A549 treated with RU486 at 1 μM for 4 hours (cell line): ENCODE measurements around the gene AXIN1. TPM values are rescaled to one million over a fixed set of nuclear protein-coding genes. Genes with fewer than 3 reads are reported as not detected.

Source experiments
- total RNA-seq: library from RNA; stranded (reverse); fragments of 200-300 nt; extraction: Qiagen RNA extraction; gene quantifications from 5 replicates; pipeline ENCODE4 v1.2.3, GENCODE V29; 2022; ENCODE audit warnings: low read depth

The AXIN1 gene, protein sequence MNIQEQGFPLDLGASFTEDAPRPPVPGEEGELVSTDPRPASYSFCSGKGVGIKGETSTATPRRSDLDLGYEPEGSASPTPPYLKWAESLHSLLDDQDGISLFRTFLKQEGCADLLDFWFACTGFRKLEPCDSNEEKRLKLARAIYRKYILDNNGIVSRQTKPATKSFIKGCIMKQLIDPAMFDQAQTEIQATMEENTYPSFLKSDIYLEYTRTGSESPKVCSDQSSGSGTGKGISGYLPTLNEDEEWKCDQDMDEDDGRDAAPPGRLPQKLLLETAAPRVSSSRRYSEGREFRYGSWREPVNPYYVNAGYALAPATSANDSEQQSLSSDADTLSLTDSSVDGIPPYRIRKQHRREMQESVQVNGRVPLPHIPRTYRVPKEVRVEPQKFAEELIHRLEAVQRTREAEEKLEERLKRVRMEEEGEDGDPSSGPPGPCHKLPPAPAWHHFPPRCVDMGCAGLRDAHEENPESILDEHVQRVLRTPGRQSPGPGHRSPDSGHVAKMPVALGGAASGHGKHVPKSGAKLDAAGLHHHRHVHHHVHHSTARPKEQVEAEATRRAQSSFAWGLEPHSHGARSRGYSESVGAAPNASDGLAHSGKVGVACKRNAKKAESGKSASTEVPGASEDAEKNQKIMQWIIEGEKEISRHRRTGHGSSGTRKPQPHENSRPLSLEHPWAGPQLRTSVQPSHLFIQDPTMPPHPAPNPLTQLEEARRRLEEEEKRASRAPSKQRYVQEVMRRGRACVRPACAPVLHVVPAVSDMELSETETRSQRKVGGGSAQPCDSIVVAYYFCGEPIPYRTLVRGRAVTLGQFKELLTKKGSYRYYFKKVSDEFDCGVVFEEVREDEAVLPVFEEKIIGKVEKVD
- total RNA-seq: 30.0 to 37.7 TPM (median 35.5 TPM) in 5 replicates

DNA sequence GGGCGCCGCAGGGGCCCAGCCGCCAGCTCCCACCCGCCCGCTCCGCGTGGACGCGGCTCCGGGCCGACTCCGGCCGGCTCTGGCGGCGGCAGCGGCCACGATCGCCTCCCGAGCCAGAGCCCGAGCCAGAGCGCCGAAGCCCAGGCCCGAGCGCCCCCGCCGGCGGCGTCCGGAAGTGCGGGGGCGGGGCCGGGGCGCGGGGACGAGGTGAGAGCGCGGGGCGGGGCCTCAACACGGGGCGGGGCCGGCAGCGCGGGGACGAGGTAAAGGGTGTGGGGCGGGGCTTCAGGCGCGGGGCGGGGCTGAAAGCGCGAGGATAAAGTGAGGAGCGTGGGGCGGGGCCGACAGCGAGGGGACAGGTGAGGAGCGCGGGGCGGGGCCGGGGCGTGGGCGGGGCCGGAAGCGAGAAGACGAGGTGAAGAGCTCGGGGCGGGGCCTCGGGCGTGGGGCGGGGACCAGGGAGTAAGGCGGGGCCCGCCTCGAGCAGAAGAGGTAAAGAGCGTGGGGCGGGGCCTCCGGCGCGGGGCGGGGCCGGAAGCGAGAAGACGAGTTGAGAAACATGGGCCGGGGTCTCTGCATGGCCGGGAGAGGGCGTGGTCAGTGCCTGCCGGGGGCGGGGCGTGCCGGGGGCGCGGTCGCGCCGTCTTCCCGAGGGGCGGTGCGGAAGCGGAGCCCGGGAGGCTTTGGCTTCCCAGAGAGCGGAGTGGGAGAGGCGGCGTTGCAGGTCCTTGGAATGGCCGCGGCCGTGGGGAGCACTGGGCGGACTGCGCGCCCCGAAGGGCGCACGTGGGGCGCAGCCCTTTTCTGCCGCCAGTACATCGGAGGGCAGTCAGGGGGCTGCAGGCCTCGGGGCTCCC, at the start of gene AXIN1:
Gene AXIN1, minus strand, starts transcription at position 177 of the 857 bp plus-strand sequence. CDS start 5,698 bp downstream, outside the sequence.

DNA sequence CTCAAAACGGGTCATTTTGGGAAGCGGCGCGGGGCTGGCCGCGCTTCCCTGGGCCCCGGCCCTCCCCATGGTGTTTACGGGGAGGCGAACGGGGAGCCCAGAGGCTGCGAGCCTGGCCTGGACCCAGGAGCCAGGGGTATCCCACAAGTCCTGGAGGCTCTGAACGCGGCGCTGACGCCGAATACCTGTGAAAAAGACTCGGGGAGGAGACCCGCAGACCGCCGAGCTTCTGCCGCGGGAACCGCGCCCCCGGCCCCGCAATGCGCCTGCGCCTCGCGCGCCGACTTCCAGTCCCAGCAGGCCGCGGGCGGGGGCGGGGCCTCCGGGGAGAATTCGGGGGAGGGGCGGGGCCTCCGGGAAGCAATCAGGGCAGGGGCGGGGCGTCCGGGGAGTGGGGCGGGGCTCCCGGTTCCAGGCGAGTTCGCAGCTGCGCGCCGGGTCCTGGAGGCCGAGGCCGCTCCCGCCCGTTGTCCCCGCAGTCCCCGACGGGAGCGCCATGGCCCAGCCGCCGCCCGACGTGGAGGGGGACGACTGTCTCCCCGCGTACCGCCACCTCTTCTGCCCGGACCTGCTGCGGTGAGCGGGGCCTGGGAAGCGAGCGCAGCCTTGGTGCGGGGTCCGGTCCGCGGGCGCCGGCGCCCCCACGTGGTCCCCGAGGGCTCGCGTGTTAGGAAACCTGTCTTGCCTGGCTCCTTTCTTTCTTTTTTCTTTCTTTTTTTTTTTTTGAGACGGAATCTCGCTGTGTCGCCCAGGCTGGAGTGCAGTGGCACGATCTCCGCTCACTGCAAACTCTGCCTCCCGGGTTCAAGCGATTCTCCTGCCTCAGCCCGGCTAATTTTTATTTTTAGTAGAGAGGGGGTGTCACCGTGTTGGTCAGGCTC, 49.2 kb upstream of the AXIN1 start, which contains the start of gene DECR2:
Gene DECR2, plus strand, starts transcription at position 418 of the 881 bp plus-strand sequence. Its CDS starts 79 bp downstream, at position 497.

DNA sequence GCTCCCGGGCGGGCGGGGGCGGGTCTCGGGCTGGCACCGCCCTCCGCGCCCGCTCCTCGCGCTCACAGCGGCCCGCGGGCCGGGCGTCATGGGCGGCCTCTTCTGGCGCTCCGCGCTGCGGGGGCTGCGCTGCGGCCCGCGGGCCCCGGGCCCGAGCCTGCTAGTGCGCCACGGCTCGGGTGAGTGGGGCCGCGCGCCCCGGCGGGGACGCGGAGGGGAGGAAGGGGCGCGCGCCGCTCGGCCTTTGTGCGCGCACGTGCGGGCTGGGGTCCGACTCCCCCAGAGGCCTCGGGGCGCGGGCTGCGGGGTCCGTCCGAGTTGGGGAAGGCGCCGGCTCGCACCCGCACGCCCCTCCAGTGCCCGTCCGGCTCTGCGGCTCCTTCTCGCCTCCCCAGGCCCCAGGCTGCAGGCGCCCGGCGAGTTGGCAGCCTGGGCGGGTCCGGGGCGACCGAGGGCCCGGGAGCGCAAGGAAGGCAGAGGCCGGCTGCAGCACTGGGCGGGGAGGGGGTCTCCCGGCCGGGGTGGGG, 44.7 kb upstream of the AXIN1 start, which contains the start of gene NME4:
Gene NME4, plus strand, starts transcription at position 65 of the 527 bp plus-strand sequence. Its CDS starts 24 bp downstream, at position 89.

DNA sequence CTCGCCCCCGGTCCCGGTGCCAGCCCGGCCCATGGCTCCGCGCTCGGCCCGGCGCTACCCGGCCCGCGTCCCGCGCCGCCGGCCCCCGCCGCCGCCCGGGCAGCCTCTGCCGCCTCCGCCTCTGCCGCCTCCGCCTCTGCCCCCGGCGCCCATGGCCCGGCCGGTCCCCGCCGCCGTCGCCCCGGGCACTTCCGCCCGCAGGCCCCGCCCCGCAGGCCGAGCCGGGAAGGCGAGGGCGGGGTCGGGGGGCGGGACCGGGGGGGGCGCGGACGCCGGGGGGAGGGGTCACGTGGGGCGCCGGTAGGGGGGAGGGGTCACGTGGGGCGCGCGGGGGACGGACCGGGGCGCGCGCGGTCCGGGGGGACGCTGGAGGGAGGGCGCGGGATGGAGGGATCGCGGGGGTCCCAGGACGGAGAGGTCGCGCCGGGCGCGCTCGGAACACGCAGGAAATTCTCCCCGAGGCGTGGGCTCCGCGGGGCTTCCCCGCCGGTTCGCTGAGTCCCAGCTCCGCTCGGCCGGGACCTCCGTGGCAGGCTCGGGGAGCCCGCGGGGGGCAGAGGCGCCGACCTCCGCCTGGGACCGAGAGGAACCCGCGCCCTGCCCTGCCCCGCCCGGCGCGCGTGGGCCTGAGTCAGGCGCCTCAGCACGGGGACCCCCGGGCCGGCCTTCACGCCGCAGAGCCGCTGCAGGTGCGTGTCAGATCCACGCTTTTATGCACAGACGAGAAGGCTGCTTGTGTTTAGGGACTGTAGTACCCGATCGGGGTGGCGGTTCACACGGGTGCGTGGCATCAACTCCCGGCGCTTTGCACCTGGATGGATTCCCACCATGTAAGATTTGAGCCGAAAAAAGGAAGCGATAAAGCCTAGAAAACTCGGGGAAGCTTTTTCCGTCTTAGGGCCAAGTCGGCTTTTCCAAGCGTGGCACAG, 29.5 kb upstream of the AXIN1 start, which contains the start of gene PGAP6:
Gene PGAP6, minus strand, starts transcription at position 190 of the 929 bp plus-strand sequence. Its CDS starts 157 bp downstream, at position 33.

DNA sequence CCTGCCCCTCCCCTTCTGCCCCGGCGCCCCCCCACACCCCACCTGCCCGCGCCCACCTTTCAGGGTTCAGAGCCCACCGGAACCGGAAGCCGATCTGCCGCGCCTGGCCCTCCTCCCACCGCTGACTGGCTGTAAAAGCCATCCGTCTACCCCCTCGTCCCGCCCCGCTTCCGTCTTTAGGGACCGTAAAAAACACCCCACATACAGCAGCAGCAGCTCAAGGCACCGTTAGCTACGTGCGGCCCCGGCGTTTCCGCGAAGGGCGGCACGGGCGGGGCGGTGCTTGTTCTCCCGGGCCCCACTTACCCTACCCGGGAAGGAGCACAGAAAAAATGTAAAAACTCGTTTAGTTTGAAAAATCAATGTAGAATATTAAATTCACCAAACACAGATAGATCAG, 17.9 kb upstream of the AXIN1 start, which contains the start of gene MRPL28:
Gene MRPL28, minus strand, starts transcription at position 96 of the 400 bp plus-strand sequence. CDS start 320 bp downstream, outside the sequence.

DNA sequence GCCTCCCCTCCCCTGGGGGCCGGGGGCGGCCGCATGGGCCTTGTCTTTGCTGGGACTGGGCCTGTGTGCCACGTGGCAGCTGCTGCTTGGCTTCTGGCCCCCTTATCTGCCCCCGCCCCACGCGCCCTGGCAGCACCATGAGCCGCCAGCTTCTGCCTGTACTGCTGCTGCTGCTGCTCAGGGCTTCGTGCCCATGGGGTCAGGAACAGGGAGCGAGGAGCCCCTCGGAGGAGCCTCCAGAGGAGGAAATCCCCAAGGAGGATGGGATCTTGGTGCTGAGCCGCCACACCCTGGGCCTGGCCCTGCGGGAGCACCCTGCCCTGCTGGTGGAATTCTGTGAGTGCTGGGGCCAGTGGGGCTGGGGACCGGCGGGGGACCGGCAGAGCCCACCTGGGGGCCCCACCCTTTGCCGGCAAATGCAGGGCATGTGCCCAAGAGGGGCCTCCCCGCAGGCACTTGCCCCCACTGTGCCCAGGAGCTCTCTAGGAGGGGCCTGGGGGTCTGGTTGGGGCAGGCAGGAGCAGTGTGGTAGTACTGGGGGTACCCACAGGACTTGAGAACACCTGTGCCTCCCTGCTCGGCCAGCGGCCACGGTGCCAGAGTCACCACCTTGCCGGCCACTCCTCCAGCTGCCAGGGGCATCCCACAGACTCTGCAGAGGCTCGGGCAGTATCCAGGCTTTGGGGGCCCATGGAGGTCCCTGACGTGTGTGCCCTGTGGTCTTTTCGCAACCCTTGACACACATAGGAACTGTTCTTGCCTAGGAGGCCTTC, 69.3 kb downstream of the AXIN1 start, which contains the start of gene PDIA2:
Gene PDIA2, plus strand, starts transcription at position 132 of the 773 bp plus-strand sequence. Its CDS starts 6 bp downstream, at position 138.

DNA sequence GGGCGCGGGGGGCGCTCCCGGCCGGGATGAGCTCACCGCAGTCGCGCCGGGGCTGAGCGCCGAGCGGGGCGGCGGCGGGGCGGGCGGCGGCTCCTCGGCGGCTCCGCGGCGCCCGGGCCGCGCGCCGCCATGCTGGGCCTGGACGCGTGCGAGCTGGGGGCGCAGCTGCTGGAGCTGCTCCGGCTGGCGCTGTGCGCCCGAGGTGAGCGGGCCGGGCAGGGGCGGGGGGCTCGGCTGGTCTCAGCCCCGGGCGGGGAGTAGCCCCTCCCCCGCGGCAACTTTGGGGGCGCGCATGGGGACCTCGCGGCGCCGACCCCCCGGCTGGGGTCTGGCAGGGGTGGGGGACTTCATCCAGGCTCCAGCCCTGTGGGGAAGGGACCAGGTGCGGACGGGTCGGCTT, 72.0 kb downstream of the AXIN1 start, which contains the start of gene ARHGDIG:
Gene ARHGDIG, plus strand, starts transcription at position 40 of the 400 bp plus-strand sequence. Its CDS starts 90 bp downstream, at position 130.

DNA sequence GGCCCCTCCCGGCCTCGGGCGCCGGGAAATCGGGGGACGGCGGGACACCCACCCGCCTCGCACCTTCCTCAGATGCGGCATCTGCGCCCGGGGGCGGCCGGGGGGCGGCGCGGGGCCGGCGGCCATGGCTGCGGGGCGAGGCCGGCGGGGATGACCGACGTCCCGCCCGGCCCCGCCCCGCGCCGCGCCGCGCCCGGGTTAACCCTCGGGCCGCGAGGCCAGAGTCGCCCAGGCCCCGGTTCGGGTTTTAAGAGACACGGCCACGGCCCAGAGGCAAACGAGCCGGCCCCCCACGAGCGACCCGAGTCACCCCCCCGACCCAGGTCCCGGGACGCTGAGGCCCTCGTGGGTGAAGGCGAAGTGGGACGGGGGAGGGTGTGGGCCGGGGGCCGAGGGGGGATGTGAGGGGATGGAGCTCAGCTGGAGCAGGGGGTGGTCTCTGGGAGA, 76.7 kb downstream of the AXIN1 start, which contains the start of gene RGS11:
Gene RGS11, minus strand, starts transcription at position 159 of the 447 bp plus-strand sequence. Its CDS starts 33 bp downstream, at position 126.

Other genes with a start within 250 kb of the AXIN1 start
- 21.2 to 30.4 TPM (median 27.7 TPM) in 5 replicates for gene NPRL3, start 214.1 kb downstream of the AXIN1 start, total RNA-seq
- gene HBZ, start 200.1 kb downstream of the AXIN1 start, total RNA-seq: 0.14 TPM in 1 of 5 replicates, not detected in the others
- not detected in 5 replicates for gene HBM, start 186.7 kb downstream of the AXIN1 start, total RNA-seq
- 0.55 to 0.80 TPM (median 0.57 TPM) in 3 of 5 replicates, not detected in the others for gene HBA2, start 179.8 kb downstream of the AXIN1 start, total RNA-seq
- gene HBA1, start 176.0 kb downstream of the AXIN1 start, total RNA-seq: 0.55 to 1.8 TPM (median 1.1 TPM) in 4 of 5 replicates, not detected in the other
- gene HBQ1, start 172.3 kb downstream of the AXIN1 start, total RNA-seq: 6.1 to 7.9 TPM (median 6.9 TPM) in 5 replicates
- gene LUC7L, start 123.3 kb downstream of the AXIN1 start, total RNA-seq: 42.5 to 51.2 TPM (median 50.0 TPM) in 5 replicates
- 40.5 to 52.4 TPM (median 48.2 TPM) in 5 replicates for gene FAM234A, start 117.9 kb downstream of the AXIN1 start, total RNA-seq
- 2.7 to 5.9 TPM (median 4.2 TPM) in 5 replicates for gene RGS11, start 76.8 kb downstream of the AXIN1 start, total RNA-seq
- 1.8 to 3.6 TPM (median 2.5 TPM) in 5 replicates for gene ARHGDIG, start 72.1 kb downstream of the AXIN1 start, total RNA-seq
- 0.13 to 0.64 TPM (median 0.31 TPM) in 4 of 5 replicates, not detected in the other for gene PDIA2, start 69.6 kb downstream of the AXIN1 start, total RNA-seq
- gene MRPL28, start 17.8 kb upstream of the AXIN1 start, total RNA-seq: 119 to 135 TPM (median 129 TPM) in 5 replicates
- gene PGAP6, start 29.3 kb upstream of the AXIN1 start, total RNA-seq: 27.5 to 40.7 TPM (median 35.0 TPM) in 5 replicates
- gene NME4, start 44.5 kb upstream of the AXIN1 start, total RNA-seq: 286 to 471 TPM (median 425 TPM) in 5 replicates
- 18.8 to 30.2 TPM (median 25.3 TPM) in 5 replicates for gene DECR2, start 49.2 kb upstream of the AXIN1 start, total RNA-seq
- 16.4 to 22.4 TPM (median 18.8 TPM) in 5 replicates for gene RAB11FIP3, start 72.9 kb upstream of the AXIN1 start, total RNA-seq
- gene CAPN15, start 175.0 kb upstream of the AXIN1 start, total RNA-seq: 41.1 to 84.0 TPM (median 73.2 TPM) in 5 replicates
- gene PRR35, start 207.7 kb upstream of the AXIN1 start, total RNA-seq: 0.06 to 0.18 TPM (median 0.13 TPM) in 5 replicates
- gene NHLRC4, start 214.3 kb upstream of the AXIN1 start, total RNA-seq: 0.11 to 0.39 TPM (median 0.21 TPM) in 5 replicates
- gene PIGQ, start 217.2 kb upstream of the AXIN1 start, total RNA-seq: 25.3 to 44.0 TPM (median 34.0 TPM) in 5 replicates
- gene RAB40C, start 237.3 kb upstream of the AXIN1 start, total RNA-seq: 10.7 to 19.4 TPM (median 17.7 TPM) in 5 replicates